NCI-H187 (cell line): ENCODE data around the gene REV1.
"Not testable (repeated sequence)": the region's sequence is repeated elsewhere in the genome, so short reads cannot be mapped to it uniquely, and the experiment has no call there.

Experiments
- DNase-seq, 2 experiments: peaks; one replicate each; lab custom pipeline; 2025; lab: John Stamatoyannopoulos, UW

REV1 gene

DNA sequence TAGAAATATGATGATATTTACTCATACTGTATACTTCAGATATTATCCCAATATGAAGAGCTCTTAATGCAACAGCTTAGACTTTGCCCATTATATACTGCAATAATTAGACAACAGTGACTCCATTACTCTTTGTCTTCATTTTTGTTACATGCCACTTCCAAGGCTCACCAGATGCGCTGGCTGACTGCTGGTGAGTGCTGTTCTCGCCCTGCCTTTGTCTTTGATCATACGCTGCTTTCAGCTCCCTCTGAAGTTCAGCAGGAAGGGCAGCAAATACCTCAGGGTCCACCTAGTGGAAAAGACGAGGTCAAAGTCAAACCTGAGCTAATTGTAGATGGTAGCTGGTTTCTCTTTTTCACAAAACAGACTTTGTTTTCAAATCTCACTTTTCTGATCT is 86.3 kb downstream of the REV1 start:
- no peak for DNase-seq

DNA sequence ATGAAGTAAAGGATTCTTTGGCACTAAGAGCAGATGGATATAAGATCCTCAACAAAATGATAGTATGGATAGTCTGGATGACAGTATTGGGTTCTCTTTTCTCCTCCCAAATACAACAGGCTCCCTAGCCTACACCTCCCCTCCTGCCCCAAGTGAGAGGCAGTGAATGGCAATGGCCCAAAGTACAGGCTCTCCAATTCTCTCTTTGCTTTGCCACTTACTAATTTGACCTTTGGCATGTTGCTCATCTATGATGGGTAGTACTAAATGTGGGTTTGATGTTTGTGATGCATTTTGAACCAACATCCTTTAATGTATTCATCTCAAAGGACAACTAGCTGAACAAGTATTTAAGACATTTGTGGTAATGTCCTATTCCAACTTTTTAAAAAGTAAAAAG is 86.7 kb downstream of the REV1 start:
- DNase-seq: no peak

DNA sequence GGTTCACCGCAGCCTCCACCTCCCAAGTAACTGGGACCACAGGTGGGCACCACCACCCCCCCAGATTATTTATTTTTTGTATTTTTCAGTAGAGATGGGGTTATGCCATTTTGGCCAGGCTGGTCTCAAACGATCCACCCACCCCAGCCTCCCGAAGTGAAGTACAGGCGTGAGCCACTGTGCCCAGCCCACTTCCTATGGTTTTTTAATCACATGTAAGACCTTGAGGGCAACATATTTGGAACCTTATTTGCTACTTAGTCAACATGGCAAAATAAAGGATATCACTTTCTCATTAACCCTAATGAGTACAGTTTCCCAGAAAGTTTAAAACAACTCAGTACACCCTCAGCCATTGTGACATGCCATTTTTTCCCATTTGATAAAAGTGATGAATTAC is 88.0 kb downstream of the REV1 start:
- DNase-seq: no peak

DNA sequence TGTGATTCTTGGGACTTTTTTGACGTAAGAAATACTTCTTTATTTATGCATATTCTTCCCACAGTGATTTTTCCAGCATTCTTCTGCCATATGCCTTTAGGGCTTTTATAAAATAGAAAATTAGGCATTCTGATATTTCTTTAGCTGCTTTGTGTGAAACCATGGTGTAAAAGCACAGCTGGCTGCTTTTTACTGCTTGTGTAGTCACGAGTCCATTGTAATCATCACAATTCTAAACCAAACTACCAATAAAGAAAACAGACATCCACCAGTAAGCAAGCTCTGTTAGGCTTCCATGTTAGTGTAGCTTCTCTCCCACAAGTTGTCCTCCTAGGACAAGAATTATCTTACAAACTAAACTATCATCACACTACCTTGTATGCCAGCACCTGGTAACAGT is 90.0 kb downstream of the REV1 start:
- no peak for DNase-seq

DNA sequence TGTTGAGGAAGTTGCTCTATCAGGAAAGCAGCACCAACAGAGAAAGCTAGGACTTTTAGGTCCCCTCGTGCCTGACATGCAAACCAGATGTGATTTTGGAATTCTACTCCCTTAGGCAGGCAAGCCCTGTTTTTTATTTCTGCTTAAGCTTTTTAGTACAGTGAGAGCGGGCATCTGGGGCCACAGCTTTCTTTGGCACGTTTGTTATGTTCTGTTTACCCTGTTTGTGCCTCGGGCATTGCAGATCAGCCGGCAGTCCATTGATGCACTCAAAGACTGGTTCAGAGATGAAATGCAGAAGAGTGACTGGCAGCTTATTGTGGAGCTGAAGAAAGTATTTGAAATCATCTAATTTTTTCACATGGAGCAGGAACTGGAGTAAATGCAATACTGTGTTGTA is 90.8 kb downstream of the REV1 start:
- DNase-seq: no peak

DNA sequence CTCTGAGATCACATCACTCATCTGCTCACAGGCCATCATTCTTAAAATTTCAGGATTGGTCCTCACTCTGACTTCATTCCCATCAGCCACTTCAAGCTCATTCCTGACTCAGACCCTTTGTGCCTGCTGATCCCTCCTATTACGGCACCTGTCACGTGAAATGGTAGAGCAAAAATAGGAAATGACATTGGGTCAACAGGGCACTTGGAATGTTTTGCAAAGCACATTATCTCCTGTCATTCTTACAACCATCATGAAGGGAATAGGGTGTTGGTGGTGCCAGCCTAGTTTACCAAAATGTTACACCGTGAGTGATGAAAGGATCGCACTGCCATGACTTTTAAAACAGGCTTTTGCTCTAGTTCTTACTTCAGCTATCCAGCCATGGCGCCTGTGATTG is 91.5 kb downstream of the REV1 start:
- no peak for DNase-seq

DNA sequence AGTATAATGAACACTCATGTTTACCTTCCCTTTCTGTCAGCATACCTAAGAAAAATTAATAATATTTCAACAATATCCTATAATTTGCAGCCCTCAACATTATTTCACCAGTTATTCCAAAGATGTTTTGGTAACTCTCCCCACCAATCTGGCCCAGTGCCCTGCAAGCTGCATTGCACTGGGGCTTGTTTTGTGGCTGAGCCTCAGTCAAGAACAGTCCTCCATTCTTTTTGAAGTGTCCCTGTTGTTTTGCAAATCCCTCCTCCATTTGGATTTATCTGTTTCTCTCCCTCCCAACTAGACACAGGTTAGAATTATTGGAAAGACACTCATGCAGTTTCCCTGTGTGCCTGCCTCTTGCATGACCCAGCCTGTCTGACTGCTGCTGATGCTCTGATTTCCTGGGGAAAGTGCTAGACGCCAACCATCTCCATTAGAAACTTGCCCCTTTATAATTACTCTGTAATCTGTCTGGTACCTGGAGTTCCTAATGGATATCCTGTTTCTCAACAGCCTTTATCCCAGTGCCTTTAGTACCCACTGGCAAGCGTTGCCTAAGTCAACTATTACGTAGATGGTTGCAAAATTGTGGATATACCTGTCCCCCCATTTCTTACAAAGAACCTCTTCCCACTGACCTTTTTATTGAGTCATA is 92.4 kb downstream of the REV1 start:
- DNase-seq: no peak

DNA sequence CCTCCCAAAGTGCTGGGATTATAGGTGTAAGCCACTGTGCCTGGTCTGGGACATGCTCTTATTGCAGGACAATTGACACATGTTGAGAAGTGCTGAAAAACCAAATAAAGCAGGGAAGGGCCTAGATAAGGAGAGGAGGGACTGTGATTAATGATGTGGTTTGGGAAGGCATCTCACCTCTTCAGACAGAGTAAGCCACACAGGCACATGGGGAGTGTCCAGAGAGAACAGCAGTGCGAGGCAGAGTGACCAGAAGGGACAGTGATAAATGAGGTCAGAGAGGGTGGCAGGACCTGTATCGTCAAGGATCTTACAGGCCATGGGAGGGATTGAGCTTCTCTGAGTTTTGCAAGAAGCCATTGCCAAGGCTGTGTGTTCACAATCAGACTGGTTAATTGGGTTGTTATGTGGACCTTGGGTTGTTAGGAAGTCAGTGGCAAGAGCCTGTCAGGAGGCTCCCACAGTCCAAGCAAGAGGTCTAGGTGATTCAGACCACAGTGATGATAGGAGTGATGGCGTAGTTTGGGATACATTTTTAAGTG is 94.2 kb downstream of the REV1 start:
- no peak for DNase-seq

DNA sequence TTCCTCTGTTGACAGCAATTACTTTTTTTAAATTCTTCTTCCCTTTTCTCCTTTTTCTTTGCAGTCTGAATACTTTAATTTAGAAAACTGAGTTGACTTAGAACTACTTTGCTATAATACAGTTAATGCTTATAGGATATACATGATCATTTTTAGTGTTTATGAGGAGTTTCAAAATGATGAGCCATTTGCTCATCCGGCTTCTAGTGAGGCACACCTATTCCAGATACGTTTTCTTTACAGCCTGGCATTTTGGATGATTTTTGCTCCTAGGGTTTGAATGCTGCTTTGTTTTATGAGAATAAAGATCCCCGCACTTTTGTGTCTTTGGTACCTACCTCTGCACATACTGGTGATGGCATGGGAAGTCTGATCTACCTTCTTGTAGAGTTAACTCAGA is 99.9 kb downstream of the REV1 start:
- no peak for DNase-seq

DNA sequence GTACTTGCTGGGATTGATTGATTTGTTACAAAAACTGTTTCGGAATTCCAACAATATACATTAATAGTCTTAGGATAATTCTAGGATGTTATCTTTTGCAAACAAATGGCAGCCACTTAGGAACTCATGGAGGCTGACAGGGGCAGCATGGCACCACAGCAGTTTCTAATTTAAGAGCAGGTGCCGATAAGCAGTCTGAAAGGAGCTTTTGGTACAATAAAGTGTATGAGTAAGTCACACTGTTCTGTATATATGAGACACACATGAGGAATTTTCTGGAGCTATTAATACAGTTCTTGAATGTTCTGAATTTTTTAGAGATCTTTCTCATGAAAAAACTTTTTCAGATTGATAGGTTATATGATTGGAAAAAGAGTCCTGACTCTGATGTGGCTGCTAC is 100.4 kb downstream of the REV1 start:
- DNase-seq: no peak

DNA sequence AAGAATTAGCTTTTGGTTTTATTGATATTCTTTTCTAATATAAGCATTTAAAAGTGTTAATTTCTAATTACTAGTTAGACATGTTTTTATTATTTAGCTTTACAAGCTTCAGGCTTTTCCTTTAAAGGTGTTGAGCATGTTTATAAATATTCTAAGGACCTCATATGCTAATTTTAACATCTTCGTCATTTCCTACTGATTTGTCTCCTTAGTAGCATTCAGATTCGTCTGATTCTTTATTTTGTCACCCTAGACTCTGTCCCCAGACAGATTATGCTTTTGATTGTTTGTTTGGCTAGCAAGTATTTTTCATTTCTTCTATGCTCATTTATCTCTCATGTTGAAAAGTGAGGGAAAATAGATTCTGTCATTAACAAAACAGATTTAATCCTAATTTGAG is 100.9 kb downstream of the REV1 start:
- DNase-seq: no peak

DNA sequence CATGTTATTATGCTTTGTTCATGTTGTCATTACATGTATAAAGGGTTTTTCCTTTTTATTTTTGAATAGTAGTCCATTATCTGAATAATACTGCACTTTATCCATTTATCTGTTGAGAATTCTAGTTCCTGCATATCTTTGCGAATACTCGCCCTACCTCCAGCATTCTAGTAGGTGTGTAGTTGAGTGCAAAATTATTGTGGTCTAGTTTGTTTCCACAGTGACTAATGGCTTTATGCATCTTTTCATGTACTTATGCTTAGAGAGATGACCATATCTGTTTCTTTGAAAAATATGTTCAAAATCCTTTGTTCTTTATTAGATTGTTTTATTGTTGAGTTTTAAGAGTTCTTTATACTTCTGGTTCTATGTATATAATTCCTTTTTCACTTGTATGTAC is 103.8 kb downstream of the REV1 start:
- DNase-seq: no peak

DNA sequence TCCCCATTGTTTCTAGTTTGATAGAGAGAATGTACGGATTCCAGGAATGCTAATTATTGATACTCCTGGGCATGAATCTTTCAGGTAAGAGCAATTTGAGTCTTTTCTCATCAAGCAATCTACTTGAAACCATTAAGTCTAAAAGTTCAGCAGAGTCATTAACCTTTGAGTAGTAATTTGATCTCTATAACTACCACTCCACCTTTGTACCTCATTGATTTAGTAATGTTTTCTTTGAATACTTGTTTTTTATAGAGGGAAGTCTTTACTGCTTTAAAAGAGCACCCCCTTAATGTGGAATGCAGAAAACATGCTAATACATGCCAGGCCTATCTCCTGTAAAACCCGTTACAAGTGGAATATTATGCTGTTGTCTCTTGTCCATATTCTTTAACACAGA is 107.7 kb downstream of the REV1 start:
- DNase-seq: no peak

DNA sequence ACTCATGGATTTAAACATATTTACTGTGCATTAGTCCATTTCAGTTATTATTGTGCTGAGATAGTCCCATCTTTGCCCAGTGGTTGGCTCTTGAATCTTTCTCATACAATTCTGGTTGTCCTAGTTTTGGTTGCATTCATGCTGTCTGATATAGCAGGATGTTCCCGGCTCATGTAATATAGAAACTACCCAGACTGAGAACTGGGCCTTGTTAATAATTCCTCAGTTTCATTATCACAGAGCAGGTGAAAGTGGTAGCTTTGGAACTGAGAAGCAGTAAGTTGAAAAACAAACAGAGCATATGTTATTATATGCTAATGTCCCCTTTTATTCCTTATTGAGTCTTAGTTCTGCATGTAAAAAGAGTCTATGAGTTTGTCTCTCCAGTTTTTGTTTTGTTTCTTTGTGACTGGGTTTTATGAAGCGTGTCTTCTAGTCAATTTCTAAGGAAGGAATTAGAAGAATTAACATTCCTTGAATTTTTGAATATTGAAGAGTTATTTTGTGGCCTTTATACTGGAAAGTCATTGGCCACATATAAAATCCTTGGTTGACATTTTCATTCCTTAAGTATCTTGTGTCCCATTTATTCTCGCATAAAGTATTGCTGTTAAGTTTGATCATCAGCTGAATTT is 109.3 kb downstream of the REV1 start:
- DNase-seq: no peak

DNA sequence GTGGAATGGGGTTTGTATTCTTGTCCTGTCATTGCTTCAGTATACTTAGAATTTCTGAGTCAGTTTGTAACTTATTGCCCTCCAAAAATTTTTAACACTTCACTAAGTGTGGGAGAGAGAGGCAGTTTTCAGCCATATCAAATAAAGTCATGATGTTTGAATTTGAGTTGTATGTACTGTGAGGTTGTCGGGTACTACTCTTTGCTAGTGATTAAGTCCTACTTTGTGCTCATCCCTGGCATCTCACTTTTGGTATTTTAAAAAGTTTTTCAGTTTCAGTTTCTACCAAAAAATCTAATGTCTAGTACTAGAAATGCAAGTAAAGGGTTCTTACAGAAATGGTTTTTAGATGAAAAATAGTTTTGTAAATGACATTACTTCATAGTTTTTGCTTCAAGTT is 111.9 kb downstream of the REV1 start:
- no peak for DNase-seq

DNA sequence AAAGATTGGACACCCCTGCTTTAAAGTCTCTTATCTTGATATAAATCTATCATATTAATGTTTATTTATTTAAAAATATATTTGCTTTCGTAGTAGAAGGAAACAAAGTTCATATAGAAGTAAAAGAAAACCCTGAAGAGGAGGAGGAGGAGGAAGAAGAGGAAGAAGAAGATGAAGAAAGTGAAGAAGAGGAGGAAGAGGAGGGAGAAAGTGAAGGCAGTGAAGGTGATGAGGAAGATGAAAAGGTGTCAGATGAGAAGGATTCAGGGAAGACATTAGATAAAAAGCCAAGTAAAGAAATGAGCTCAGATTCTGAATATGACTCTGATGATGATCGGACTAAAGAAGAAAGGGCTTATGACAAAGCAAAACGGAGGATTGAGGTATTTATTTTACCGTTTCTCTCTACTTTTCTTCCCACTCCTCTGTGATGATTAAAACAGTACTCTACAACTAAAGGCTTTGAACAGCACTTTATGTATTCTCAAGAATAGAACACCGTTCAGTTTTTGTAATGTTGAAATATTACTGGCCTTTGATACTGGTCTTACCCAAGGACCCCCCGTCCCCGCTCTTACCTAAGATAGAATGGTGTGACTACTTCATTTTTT is 113.5 kb downstream of the REV1 start:
- no peak for DNase-seq

DNA sequence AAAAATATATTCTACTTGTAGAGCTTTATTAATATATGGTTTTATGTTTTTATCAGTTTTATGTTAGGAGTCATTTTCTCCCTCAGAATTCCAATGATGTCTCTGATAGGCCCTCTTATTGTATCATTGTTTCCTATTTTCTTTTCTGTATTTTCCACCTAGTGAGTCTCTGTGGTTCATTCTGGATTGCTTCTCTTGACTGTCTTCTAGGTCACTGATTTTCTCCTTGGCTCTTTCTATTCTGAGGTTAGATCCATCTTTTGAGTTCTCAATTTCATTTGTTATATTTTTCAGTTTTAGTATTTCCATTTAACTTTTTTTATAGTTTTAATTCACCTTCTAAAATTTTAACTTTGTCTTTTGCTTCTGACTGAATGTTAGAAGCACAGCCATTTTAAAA is 115.1 kb downstream of the REV1 start:
- no peak for DNase-seq

DNA sequence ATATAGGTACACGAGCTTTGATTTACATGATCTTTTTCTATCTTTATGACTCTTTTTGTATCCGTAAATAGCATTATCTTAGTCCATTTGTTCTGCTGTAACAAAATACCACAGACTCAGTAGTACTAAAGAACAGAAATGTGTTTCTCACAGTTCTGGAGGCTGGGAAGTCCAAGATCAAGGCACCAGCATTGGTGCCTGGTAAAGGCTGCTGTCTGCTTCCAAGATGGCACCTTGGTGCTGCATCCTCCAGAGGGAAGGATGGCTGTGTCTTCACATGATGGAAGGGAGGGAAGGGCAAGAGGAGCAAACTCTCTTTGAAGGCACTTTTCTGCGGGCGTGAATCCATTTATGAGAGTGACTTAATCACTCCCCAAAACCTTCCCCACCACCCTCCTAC is 116.7 kb downstream of the REV1 start:
- no peak for DNase-seq

DNA sequence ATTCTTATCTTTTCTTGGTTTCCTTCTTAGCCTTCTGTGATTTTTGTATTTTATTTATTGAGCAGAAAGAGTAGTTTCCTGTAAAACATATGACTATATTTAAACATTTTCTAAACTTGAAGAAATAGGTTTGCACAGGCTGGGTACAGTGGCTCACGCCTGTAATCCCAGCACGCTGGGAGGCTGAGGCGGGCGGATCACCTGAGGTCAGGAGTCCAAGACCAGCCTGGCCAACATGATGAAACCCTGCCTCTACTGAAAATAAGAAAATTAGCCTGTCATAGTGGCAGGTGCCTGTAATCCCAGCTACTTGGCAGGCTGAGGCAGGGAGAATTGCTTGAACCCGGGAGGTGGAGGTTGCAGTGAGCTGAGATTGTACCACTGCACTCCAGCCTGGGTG is 121.0 kb downstream of the REV1 start:
- DNase-seq: not testable (repeated sequence)

DNA sequence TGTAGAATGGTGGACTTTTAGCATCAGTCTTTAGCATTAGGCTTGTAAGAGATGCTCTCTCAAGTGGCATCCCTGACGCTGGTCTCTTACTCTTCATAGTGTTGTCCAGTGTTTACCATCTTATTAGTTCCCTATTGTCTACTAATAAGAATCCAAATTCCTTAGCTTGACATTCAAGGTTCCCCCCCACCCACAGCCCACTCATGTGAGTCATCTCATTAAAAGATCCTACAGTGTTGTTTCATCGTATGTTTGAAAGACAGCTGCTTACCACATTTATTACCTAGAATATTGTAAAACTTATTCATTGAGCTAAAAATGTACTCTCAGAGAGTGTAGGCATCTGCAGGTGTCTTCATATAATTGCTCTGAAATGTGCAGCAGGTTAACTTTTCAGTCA is 124.2 kb downstream of the REV1 start:
- no peak for DNase-seq

DNA sequence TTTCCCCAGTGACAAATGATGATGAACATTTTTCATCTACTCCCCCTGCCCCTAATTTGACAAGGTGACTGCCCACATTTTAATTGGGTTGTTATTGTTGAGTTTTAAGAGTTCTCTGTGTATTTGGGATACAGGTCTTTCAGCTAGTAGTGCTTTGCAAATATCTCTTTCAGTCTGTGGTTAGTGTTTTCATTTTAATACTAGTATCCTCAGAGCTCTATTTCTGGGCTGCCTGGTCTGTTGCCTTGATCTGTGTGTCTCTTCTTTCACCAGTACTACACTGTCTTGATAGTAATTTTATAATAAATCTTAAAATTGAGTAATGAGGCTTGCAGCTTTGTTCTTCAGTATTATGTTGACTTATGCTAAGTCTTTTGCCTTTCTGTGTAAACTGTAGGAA is 133.0 kb downstream of the REV1 start:
- DNase-seq: no peak

DNA sequence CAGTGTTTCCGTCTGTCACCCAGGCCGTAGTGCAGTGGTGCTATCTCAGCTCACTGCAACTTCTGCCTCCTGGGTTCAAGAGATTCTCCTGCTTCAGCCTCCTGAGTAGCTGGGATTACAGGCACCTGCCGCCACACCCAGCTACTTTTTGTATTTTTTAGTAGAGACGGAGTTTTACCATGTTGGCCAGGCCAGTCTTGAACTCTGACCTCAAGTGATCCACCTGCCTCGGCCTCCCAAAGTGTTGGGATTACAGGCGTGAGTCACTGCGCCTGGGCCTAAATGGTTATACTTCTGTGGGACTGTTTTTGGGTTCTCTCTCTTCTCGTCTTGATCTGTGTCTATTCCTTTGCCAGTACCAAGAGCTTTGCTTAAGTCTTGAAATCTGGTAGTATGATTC is 135.0 kb downstream of the REV1 start:
- DNase-seq: not testable (repeated sequence)

DNA sequence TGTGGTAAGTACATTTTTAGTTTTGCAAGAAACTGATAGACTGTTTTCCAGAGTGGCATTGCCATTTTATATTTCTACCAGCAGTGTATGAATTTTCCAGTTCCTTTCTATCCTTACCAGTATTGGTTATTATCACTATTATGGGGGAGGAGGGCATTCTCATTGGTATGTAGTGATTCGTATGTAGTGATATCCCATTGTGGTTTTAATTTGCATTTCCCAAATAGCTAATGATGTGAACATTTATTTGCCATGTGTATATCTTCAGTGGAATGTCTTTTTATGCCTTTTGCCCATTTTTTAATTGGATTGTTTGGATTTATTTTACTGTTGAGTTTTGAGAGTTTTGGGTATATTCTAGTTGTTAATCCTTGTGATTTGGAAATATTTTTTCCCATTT is 135.7 kb downstream of the REV1 start:
- DNase-seq: no peak
